Activated CD4-positive, alpha-beta T cell treated with anti-CD3 and anti-CD28 coated beads, Interleukin-2, amount 50 U/mL, for 24 hours (primary cell): ENCODE measurements around the gene CNST.
"Not testable (repeated sequence)": the region's sequence is repeated elsewhere in the genome, so short reads cannot be mapped to it uniquely, and the experiment has no call there.

Experiments
- DNase-seq, 2 donors: peaks; one replicate each; pipeline ENCODE4 v3.0.0-alpha.2; 2020; ENCODE audit warnings: low read depth in 1 of 2, low spot score in 1 of 2

The CNST gene

DNA sequence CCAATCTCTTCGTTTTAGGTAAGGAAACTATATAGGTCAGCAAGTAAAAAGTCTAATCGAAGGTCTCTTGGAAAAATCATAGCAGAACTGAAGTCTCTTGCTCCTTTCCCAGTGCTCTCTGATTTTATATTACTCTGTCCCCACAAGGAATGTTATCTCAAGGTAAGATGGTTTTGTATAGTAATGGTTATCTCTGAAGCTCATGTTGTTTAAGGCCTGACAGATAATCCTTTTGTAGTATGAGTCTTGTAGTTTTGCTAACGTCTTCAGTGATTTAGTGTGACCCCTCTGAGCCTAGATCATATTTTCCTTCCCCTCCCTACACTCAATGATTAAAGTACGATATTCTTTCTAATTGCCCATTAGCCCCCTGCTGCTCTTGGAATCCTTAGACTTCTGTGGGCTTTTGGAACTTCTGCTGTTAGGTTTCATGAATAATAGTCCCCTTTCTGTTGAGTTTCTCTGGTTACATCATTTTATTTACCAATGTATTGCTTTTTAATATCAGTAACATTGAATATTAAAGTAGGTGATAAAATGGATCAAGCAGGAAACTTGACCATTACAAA is 52.1 kb downstream of the CNST start:
- no peak for DNase-seq

DNA sequence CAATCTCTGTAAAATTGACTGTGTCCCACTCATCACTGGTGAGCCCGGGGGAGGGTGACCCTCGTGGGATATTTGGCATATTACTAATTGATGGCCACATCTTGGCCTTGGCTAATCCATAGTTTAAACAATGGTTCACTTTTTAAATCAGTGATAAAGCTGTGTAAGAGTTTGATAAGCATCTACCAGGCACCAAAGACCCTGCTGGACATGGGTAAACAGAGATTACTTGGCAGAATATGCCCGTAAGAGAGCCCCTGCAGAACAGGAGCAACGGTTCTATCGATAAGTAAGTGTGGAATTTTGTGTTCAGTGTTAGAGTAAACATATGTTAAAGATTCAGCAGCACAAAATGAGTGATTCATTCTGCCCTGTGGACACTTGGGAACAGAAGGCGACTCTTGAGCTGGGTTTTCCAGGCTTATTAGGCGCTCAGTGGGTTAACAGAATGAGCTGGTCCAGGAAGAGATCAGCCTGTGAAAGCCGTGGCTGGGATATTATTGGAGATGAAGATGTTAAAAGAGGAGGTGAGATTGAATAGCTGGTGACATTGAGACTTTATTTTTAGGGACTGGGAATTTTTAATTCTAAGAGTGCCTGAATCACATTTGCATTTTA is 55.9 kb downstream of the CNST start:
- no peak for DNase-seq

DNA sequence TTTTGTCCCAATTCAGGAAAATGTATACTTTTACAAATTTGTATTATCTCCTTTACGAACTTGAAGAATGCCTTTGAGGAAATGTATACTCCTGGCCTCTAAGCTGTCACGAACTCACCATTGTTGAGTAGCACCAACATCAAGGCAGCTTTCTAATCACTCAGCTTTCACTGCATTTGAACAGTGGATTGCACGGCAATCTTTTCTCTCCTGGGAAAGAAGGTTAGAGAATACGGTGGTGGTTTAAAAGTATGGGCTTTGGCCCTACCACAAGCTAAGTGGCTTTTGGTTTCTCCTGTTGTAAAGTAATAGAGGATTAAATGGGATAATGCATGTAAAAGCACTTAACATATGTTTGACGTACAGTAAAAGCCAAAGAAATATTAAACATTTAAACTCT is 57.8 kb downstream of the CNST start:
- DNase-seq, result no peak

DNA sequence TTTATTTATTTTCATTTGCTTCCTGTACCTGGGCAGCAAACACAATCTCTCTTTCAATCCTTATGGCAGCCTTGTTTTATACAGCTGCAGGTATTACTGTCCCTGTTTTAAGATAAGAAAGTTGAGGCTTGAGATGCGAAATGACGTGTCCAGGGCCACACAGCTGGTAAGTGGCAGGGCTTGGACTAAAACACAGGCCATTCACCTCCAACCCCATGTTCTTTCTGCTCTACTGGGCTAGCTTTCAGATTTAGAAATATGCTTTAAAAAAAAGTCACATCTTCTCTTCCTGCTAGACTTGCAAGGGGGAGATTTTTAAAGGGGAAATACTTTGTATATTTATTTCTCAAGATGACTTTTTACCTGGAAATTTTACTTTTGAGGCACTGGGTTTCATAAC is 62.8 kb downstream of the CNST start:
- no peak for DNase-seq

DNA sequence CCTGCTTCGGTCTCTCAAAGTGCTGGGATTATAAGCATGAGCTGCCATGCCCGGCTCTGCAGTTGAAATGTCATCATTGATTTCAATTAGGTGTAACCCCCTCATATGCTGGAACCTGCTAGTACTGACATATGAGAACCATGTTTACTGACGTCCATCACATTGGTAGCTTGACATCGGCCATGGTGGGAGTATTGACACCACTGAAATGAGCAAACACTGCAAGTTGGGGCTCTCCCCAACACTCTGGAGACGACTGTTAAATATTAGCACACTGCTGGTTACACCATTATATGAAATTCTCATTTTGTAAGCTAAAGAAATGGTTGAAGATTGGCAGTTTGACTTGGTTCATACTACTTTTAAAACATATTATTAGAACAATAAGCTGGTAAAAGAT is 63.7 kb downstream of the CNST start:
- DNase-seq, result no peak

DNA sequence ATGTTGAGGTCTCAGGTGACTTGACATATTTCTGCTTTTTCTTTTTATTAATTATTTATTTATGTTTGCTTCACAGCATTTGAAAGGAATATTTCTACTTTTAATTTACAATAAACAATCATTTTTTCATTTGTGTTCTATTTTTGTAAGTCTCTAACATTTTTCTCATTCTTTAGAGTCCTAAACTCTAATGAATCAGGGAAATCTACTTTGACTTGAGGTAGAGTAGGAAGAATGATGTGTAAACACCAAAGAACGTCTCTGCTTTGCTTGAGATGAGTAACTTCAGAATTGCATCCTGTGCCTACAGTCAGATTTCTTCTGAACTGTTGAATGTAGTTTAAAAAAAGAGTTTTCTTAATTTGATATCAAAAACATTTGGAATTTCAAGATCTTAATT is 65.2 kb downstream of the CNST start:
- DNase-seq, result no peak

DNA sequence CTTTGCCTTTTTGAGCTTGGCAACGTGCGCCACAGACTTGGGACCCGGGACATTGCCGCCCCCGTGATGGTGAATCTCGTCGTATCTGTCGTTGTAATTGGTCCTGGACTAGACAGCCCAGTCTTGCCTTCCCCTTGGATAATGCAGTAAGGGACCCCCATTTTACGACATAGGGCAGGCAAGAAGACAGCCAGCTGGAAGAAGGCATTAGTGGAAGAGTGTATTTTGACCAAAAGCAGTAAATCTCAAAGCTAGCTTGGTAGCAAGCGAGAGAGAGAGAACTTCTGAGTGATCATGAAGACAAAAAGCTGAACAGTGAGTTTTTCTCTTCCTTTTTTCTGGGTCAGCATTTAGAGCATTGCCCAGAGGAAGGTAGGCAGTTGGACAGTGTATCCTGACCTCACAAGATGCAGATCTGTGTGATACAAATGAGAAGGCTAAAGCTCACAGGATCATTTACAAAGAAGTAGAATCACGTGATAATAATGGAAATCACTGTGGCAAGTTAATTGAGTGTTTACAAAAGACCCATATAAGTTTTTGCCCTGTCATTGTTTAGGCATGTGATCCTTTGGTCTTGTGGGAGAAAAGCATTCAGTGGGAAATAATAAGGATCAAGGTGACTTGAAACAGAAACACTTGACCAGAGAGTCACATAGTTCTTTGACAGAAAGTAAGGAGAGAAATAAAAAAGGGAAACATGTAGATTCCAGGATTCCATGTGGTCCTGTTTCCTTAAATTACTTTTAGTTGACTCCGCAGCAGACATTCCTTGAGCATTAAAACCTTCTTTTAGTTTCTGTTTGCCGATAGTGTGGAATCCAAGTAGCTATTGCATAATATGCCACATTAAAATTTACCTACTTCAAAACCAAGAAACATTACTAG is 66.3 kb downstream of the CNST start:
- DNase-seq, result no peak

DNA sequence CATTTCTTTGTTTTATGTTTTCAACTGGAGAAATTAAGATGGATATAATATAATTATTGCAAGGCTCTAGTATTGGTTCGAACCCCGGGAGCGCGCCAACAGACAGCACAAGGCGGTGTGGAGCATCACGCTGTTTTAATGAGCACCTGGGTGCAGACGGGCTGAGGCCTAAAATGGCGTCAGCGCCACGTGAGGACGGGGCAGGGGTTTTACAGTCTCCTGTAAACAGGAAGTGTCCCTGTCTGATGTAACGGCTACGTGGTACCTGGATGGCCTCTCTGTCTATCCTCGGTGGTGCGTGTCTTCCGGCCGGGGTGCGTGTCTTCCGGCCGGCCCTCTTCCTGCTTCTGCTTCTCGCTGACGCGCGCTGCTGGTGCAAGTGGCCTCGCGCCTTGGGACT is 68.4 kb downstream of the CNST start:
- DNase-seq, result not testable (repeated sequence)

DNA sequence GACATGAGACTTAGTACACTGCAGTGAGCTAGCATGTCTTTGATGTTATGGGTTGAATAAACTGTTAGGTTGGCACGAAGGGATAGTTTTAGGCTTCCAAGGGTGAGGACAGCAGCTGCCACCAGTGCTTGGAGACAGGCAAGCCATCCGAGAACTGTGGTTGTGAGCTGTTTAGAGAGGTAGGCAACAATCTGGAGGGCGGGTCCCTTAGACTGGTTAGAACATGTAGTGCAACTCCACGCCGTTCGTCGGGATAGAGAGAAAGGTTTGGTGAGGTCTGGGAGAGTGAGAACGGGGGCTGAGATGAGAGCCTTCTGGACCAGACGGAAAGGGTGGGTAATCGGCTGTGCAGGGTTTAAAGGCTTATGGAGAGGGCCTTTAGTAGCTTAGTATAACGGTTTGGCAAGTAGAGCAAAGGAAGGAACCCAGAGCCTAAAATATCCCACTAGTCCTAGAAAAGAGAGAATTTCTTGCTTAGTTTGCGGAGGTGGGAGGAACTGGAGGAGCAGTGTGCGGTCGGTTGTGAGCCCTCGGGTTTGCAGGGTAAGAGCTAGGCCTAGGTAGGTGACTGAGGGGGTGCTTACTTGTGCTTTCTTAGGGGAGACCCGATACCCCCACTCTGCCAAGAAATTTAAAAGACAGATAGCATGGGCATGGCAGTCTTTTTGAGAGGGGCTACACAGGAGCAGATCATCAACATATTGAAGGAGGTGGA is 72.8 kb downstream of the CNST start:
- DNase-seq, result no peak

DNA sequence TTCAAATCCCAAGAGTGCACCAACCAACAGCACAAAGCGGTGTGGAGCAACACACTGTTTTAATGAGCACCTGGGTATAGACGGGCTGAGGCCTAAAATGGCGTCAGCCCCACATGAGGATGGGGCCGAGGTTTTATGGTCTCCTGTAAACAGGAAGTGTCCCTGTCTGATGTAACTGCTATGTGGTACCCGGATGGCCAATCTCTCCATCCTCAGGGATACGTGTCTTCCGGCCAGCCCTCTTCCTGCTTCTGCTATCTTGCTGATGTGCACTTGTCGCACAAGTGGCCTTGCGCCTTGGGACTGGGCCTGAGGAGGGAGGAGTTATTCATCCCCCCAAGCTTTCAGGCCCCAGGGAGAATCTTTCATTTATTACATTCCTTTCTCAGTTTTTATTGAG is 73.5 kb downstream of the CNST start:
- DNase-seq, result no peak

DNA sequence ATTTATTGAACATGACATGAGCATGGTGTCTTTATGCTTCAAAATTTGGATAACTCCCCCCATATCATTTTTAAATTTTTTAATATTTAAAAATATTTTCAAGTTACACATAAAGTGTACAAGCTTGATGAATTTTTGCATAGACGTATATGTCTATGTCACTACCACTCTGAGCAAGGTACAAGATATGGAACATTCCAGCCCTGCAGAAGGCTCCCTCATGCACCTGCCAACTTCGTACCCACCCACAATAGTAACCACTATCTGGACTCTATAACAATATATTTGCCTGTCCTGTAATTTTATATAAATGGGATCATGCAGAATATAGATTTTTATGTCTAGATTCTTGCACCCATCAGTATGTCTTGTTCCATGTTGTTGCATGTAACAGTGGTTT is 74.5 kb downstream of the CNST start:
- no peak for DNase-seq

DNA sequence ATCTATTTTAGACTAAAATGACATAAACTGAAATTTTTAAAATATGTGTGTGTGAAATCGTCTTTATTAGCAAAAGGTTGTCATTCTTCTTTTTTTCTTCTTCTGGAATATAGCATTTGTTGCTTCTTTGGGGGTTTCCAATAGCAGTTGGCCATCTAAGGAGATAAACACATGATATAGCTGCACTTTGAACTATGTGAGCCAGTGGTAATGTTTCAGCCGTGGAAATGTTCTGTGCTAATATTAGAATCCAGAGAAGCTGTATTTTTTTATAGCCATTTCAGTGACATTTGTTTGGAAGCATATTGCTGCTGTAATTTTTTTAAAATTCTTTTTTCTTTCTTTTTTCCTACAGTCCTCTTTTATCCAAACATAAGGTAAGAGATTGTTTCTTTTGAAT is 75.1 kb downstream of the CNST start:
- no peak for DNase-seq

DNA sequence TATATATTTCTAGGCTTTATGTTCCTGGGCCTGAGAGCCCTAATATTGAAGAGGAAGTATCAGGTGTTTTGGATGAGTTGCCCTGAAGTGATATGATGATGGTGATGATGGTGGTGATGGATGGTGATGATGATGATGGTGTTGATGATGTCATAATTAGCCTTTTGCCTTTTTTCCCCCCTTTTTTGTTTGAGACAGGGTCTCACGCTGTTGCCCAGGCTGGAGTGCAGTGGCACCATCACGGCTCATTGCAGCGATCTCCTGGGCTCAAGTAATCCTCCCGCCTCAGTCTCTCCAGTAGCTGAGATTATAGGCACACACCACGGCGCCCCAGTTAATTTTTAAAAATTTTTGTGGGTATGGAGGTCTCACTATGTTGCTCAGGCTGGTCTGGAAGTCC is 76.5 kb downstream of the CNST start:
- DNase-seq, result no peak

DNA sequence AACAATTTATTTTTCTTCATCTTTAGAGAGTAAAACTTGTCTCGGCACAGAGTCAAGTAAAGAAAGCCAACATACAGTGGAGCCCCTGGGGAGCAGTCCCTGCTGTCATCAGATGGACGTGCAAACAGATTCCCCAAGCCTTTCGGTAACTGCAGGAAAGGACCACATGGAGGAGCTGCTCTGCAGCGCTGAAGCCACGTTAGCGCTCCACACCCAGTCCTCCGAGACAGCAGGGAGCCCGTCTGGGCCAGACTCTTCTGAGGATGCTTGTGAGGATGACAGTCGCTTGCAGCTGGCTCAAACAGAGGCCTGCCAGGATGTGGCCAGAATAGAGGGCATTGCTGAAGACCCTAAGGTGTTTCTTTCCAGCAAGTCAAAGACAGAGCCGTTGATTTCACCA is 80.9 kb downstream of the CNST start:
- DNase-seq, result no peak

DNA sequence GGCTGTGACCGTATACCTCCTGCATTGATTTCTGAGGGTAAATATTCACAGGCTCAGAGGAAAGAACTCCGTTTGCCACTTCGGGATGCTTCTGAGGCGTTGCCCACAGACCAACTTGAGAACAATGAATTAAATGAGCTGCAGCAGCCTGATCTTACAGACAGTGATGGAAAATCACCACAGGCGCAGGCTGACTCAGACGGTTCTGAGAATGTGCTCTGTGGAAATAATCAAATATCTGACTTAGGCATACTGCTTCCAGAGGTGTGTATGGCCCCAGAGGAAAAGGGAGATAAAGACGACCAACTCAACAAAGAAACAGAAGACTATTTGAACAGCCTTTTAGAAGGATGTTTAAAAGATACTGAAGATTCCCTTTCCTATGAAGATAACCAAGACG is 81.3 kb downstream of the CNST start:
- DNase-seq, result no peak

DNA sequence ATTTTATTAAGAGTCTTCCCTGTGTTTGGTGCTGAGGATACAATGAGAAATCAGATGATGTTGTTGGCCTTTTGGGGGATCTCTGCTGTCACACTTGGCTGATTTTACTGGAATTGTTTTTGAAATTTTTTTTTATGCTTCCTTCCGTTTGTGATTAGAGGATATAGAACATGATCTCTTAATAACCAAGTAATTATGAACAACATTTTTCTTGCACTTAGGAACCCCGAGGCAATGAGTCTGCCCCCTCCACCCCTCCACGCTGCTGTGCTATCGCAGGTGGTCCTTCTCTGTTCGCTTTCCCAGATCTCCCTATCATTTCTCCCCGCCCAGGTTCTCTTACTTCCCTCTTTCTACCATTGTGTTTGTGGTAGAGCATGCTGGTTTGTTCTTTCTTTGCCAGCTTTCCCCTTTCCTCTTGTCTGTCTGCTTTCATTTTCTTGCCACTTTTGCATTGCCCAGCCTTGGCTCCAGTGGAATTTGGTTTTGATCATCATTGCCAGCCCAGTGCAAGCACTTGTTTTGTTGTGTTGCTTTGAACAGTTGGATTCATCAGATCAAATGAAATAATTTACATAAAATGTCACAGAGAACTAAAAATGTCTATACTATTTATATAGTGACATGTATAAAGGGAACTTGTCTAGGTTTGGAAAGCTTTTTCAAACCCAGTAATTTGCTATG is 84.9 kb downstream of the CNST start:
- no peak for DNase-seq

DNA sequence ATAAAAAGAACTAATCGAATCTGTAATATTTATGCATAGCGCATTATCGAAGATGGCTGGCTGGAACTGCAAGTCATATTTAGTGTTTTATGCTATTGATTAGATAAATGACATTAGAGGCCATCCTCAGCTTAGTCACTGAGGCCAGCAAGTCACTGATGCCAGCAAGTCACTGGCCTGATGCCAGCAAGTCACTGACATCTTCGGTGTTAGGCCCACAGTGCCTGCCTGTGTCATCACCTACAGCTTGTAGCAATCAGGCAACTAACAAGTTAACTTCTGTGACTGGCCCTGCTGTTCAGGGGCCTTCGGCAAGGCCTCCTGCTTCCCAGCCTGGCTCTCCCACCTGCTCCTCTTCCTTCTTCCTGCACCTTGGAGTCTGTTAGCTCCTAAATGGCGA is 92.3 kb downstream of the CNST start:
- DNase-seq, result no peak

DNA sequence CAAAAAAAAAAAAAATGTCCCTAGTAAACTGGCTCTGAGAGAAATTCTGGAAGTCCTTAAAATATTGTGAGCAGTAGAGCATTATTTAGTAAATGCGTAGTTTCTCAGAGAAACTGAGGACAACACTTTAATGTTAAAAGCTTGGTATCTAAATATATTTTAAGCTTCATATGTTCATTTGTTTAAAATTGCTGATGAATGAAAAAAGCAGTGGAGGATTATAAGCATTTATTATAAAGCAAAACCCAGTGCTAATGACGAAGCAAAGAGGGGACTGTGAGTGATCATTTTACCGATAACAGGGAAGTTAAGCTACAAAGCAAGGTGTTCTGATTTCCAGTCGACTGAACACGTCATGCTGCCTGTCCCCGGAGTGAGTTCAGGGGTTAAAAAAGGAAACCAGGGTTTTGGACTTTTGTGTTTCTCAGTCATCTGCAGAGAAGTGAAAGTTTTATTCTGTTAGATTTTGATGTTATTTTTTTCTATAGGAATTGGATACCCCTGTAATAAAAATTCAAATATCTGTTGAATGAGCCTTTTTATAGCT is 93.4 kb downstream of the CNST start:
- no peak for DNase-seq

DNA sequence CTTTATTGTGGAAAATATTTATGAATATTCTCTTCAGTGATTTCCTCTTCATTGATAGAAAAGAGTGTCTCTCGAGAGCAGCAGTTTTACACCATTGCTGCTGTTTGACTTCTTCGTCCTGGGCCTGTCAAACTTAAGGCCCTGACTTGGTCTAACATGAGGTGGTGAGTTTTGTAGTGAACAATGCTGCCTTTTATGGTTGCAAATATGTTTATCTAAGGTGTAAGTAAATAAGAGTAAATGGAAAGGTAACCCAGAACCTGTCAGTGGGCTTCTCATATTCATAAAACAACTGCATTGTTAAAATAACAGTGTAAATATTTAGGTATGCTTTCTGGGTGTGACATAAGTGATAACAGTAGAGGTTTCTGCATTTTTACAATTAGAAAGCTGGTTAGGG is 95.2 kb downstream of the CNST start:
- DNase-seq, result no peak

DNA sequence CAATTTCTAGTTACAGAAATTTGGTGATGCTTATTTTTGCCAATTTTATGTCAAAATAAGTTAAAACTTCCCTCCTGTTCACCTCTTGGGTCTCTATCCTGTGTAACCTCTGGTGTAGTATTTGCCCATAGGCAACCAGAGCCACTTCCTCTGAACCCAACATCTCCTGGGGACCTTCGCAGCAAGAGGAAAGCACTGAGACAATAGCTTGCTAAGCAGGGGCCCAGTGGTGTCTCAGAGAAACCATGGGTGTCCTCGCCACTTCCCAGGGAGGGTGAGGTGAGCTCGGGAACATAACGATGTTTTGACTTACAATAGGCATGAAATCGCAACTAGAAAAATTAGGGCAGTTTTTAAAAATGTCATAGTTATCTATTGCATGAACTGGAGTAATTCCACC is 101.5 kb downstream of the CNST start:
- DNase-seq, result no peak

DNA sequence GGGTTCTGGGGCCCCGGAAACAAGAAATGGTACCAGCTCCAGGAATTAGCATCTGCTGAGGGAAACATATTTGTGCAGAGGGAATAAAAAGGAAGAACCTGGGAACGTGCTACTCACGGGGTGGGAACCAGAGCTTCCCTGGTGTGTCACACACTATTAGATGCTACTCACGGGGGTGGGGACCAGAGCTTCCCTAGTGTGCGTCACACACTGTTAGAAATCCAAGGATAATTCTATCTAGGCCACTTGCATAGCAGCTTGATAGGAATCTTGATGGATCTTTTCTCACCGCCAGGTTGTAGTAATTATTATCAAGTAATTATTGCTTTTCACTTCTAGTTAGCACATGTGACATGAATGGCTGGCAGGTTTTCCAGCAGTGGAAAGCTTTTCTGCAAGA is 103.4 kb downstream of the CNST start:
- no peak for DNase-seq
